Karpas-422 (cell line): ENCODE results near the gene PLA2G4B. TPM values are rescaled to one million over a fixed set of nuclear protein-coding genes. Genes with fewer than 3 reads are reported as not detected.

Experiments
- DNase-seq: peaks from one replicate; pipeline ENCODE4 v3.0.0-alpha.2; 2015
- H2AFZ ChIP-seq: fragments of 200-600 bp; sonication (generic); 2 replicates; pipeline ENCODE4 v1.6.1; 2014; ENCODE audit warnings: antibody characterized with exemption, low read length, mixed read lengths
- H3K27ac ChIP-seq: fragments of 200-600 bp; sonication (generic); 2 replicates; pipeline ENCODE4 v1.5.1; 2014; ENCODE audit warnings: mild to moderate bottlenecking, low read length, moderate library complexity
- H3K27me3 ChIP-seq: fragments of 200-600 bp; sonication (generic); 2 replicates; pipeline ENCODE4 v1.6.1; 2014; ENCODE audit warnings: low read length, mixed read lengths
- H3K36me3 ChIP-seq: fragments of 200-600 bp; sonication (generic); 2 replicates; pipeline ENCODE4 v1.6.1; 2014; ENCODE audit warnings: low read length, mixed read lengths; ENCODE audit not compliant: insufficient read depth
- H3K4me1 ChIP-seq: fragments of 200-600 bp; sonication (generic); 2 replicates; pipeline ENCODE4 v1.6.1; 2014; ENCODE audit warnings: mild to moderate bottlenecking, low read length, mixed read lengths
- H3K4me2 ChIP-seq: fragments of 200-600 bp; sonication (generic); 2 replicates; pipeline ENCODE4 v1.6.1; 2014; ENCODE audit warnings: low read length, low read depth, mild to moderate bottlenecking; ENCODE audit not compliant: poor library complexity, severe bottlenecking
- H3K4me3 ChIP-seq: fragments of 200-600 bp; sonication (generic); 2 replicates; pipeline ENCODE4 v1.5.1; 2014; ENCODE audit warnings: mild to moderate bottlenecking, antibody characterized with exemption, low read length, mixed read lengths
- H3K79me2 ChIP-seq: fragments of 200-600 bp; sonication (generic); 2 replicates; pipeline ENCODE4 v1.6.1; 2014; ENCODE audit warnings: mild to moderate bottlenecking, low read length, mixed read lengths
- H3K9ac ChIP-seq: fragments of 200-600 bp; sonication (generic); 2 replicates; pipeline ENCODE4 v1.6.0; 2014; ENCODE audit warnings: low read length
- H3K9me2 ChIP-seq: fragments of 200-600 bp; sonication (generic), shearing (Covaris generic); replicated peaks from 2 replicates; pipeline ENCODE4 v1.6.0; 2014; ENCODE audit warnings: mild to moderate bottlenecking, low read length, moderate library complexity; ENCODE audit not compliant: insufficient read depth
- H3K9me3 ChIP-seq: fragments of 300-700, 200-600 bp; sonication (generic); 2 replicates; pipeline ENCODE4 v1.6.1; 2014; ENCODE audit warnings: low read length, mixed read lengths
- H4K20me1 ChIP-seq: fragments of 200-600 bp; sonication (generic); 2 replicates; pipeline ENCODE4 v1.6.1; 2014; ENCODE audit warnings: mild to moderate bottlenecking, antibody characterized with exemption, low read length, low read depth; ENCODE audit not compliant: insufficient read depth
- total RNA-seq: library from RNA; depleted of rRNA; stranded (reverse); fragments of >200 nt; shearing (Covaris generic); gene quantifications from 2 replicates; pipeline ENCODE4 v1.2.3, GENCODE V29; 2014; ENCODE audit warnings: low replicate concordance

PLA2G4B gene
- total RNA-seq, 1 experiment from 2014 or later, result 2.2 TPM

DNA sequence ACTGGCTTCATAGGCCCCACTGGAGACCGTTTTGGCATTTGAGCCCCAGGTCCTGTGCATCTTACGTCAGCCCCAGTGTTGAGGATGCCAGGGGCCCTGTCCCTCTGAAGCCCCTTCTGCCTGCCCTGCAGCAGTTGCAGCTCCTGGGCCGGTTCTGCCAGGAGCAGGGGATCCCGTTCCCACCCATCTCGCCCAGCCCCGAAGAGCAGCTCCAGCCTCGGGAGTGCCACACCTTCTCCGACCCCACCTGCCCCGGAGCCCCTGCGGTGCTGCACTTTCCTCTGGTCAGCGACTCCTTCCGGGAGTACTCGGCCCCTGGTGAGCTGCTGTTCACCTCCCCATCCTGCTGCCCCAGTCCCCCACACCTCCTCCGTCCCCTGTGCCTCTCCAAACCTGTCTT is 8.6 kb downstream of the PLA2G4B start:
- Histone ChIP-seq H3K4me3 (no peak overlapping the region), H3K4me1 (no peaks in the 10 kb centered on the region), H4K20me1 (no peaks in the 10 kb centered on the region), H3K9me2 (no peaks in the 10 kb centered on the region), H3K36me3 (no peaks in the 10 kb centered on the region), H3K27ac (no peak overlapping the region), H3K27me3 (no peaks in the 10 kb centered on the region), H3K9me3 (no peaks in the 10 kb centered on the region), H2AFZ (no peak overlapping the region), H3K9ac (no peak overlapping the region), H3K4me2 (no peak overlapping the region), H3K79me2 (no peaks in the 10 kb centered on the region)
- DNase-seq, result no peak

DNA sequence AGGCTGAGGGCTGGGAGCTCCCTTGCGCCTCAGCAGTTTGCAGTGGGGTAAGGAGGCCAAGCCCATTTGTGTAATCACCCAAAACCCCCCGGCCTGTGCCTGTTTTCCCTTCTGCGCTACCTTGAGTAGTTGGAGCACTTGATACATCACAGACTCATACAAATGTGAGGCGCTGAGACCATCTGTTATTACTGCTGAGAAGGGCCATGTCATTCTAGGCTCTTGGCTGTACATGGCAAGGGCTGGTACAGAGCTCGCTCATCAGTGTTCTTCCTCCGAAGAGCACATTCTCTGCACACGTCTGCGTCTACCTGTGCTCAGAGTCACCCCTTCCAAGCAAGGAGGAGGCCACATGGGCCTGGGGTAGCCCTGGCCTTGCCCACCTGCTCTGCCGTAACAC is 9.3 kb downstream of the PLA2G4B start:
- Histone ChIP-seq H3K4me1 (no peaks in the 10 kb centered on the region), H3K9ac (no peak overlapping the region), H3K27ac (no peak overlapping the region), H3K9me3 (no peaks in the 10 kb centered on the region), H2AFZ (no peak overlapping the region), H3K9me2 (no peaks in the 10 kb centered on the region), H3K4me3 (no peak overlapping the region), H4K20me1 (no peaks in the 10 kb centered on the region), H3K36me3 (no peaks in the 10 kb centered on the region), H3K4me2 (no peak overlapping the region), H3K79me2 (no peaks in the 10 kb centered on the region), H3K27me3 (no peaks in the 10 kb centered on the region)
- no peak for DNase-seq

DNA sequence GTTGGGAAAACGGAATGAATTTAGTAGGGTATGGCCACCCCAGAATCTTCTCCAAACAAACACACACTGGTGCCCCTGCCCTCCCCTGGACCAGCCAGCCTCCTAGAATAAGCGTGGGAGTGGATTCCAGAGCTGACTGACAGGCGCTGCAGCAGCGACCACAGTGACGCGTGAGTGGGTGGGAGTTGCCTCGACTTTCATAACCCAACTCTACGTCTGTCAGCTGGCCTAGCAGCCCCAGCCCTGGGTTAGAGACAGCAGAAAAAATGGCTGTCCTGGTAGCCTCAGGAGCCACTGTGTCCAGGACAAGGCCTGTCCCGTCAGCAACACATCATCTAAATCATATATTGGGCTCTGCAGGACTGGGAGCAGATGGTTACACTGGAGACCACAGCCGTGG is 10.0 kb downstream of the PLA2G4B start:
- H2AFZ ChIP-seq, result no peak overlapping the region
- DNase-seq, result no peak
- H3K27ac ChIP-seq, result no peak overlapping the region
- no peaks in the 10 kb centered on the region for H3K36me3 ChIP-seq
- H3K4me3 ChIP-seq, result no peak overlapping the region
- no peaks in the 10 kb centered on the region for H3K4me1 ChIP-seq
- no peaks in the 10 kb centered on the region for H3K79me2 ChIP-seq
- no peak overlapping the region for H3K9ac ChIP-seq
- no peaks in the 10 kb centered on the region for H3K27me3 ChIP-seq
- H3K4me2 ChIP-seq, result no peak overlapping the region
- no peaks in the 10 kb centered on the region for H3K9me3 ChIP-seq
- H4K20me1 ChIP-seq, result no peaks in the 10 kb centered on the region
- H3K9me2 ChIP-seq, result no peaks in the 10 kb centered on the region

DNA sequence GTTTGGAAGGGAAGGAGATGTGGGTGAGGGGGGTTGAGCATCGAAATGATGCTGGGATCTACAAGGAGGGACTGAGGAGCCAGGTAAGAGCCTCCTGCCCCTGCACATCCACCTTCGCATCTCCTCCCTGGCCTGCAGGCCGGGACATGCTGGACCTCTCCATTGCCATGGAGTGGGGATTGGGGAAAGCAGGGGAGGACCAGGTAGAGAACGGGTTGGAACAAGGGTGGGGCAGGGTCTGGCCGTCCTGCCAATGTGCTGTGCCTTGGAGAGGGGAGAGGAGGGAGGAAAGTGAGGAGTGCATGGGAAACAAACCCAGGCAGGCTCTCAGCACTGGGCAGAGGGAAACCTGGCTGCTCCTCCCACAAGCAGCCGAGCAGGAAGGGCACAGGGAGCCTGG is 10.6 kb downstream of the PLA2G4B start:
- Histone ChIP-seq H3K36me3 (no peaks in the 10 kb centered on the region), H3K4me2 (no peak overlapping the region), H3K9me3 (no peaks in the 10 kb centered on the region), H3K27me3 (no peaks in the 10 kb centered on the region), H3K4me1 (no peaks in the 10 kb centered on the region), H4K20me1 (no peaks in the 10 kb centered on the region), H3K79me2 (no peaks in the 10 kb centered on the region), H3K4me3 (no peak overlapping the region), H3K27ac (no peak overlapping the region), H3K9me2 (no peaks in the 10 kb centered on the region), H2AFZ (no peak overlapping the region), H3K9ac (no peak overlapping the region)
- DNase-seq, result no peak

DNA sequence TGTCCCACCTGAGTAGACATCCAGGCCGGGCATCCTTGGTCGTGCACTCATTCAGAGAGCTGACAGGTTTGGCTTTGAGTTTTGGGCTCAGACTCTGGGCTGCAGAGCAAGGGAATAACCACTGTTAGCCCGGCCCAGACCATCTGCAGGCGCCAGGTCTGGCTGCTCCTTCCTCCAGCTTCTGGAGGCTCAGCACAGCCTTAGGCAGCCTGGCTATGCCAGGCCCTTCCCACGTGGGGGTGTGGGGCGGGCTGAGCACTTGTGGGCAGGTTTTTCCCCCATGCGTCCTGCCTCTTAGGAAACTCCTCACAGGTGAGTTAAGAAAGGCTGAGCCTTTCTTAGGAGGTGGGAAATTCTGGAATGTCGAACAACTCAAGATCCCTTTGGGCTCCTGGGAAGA is 11.2 kb downstream of the PLA2G4B start:
- no peak overlapping the region for H2AFZ ChIP-seq
- no peak overlapping the region for H3K9ac ChIP-seq
- no peak overlapping the region for H3K27ac ChIP-seq
- H3K4me3 ChIP-seq, result no peak overlapping the region
- H3K27me3 ChIP-seq, result no peaks in the 10 kb centered on the region
- no peaks in the 10 kb centered on the region for H3K9me3 ChIP-seq
- no peaks in the 10 kb centered on the region for H3K4me1 ChIP-seq
- H3K4me2 ChIP-seq, result no peak overlapping the region
- DNase-seq, result no peak
- no peaks in the 10 kb centered on the region for H3K9me2 ChIP-seq
- H3K36me3 ChIP-seq, result no peaks in the 10 kb centered on the region
- H3K79me2 ChIP-seq, result no peaks in the 10 kb centered on the region
- no peaks in the 10 kb centered on the region for H4K20me1 ChIP-seq

DNA sequence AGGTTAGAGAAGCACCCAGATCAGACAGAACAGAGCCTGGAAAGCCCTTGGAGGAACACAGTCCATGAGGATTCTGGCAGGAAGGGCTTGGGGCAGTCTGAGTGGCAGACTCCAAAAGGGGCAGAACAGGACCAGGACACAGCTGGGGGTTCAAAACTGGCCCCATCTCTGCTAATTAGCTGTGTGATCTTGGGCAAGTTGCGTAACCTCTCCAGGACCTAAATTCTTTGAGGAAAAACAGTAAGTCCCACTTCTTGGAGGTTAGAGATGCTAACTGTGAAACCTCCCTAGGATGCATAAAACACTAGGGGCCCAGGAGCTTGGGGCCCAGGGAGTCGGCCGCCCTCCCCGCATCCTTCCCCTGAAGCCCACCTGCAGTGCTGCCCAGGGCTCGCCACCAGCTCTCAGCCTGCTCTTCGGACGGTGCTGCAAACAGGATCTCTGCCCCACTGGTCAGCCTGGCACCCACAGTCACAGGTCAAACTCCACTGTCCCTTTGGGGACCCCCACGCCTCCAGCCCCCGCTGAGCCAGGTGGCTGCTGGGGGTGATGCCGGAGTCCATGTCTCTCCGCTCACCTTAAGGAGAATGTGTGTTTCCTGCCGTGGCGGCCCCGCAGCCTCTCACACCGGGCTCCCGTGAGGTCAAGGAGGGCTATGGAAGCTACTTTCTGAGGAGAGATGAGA is 12.0 kb downstream of the PLA2G4B start:
- Histone ChIP-seq H4K20me1 (no peaks in the 10 kb centered on the region), H3K9me3 (no peaks in the 10 kb centered on the region), H3K27ac (no peak overlapping the region), H2AFZ (no peak overlapping the region), H3K4me3 (no peak overlapping the region), H3K36me3 (no peaks in the 10 kb centered on the region), H3K4me2 (no peak overlapping the region), H3K4me1 (no peaks in the 10 kb centered on the region), H3K9me2 (no peaks in the 10 kb centered on the region), H3K79me2 (no peaks in the 10 kb centered on the region), H3K9ac (no peak overlapping the region), H3K27me3 (no peaks in the 10 kb centered on the region)
- DNase-seq, result no peak

DNA sequence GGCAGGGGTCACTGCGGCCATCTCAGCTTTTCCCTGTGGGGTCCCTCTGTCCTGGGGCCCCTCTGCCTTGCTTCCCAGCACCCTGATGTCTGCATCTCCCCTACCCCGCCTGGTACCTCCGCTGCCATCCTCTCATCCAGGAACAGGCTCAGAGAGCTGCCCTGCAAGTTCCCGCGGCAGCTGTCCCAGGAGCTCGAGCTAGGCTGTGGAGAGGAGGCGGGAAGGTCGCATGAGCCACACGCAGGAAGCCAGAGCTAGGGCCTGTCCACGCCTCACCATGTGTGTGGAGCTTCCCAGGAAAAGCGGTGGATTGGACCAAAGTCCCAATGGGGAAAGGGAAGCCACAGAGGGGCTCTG is 12.5 kb downstream of the PLA2G4B start:
- no peak for DNase-seq
- H3K9ac ChIP-seq, result no peak overlapping the region
- no peak overlapping the region for H3K27ac ChIP-seq
- no peak overlapping the region for H3K4me3 ChIP-seq
- no peaks in the 10 kb centered on the region for H3K27me3 ChIP-seq
- H2AFZ ChIP-seq, result no peak overlapping the region
- no peak overlapping the region for H3K4me2 ChIP-seq
- no peaks in the 10 kb centered on the region for H3K9me2 ChIP-seq
- H3K4me1 ChIP-seq, result no peaks in the 10 kb centered on the region
- no peaks in the 10 kb centered on the region for H3K79me2 ChIP-seq
- H3K9me3 ChIP-seq, result no peaks in the 10 kb centered on the region
- H3K36me3 ChIP-seq, result no peaks in the 10 kb centered on the region
- no peaks in the 10 kb centered on the region for H4K20me1 ChIP-seq

DNA sequence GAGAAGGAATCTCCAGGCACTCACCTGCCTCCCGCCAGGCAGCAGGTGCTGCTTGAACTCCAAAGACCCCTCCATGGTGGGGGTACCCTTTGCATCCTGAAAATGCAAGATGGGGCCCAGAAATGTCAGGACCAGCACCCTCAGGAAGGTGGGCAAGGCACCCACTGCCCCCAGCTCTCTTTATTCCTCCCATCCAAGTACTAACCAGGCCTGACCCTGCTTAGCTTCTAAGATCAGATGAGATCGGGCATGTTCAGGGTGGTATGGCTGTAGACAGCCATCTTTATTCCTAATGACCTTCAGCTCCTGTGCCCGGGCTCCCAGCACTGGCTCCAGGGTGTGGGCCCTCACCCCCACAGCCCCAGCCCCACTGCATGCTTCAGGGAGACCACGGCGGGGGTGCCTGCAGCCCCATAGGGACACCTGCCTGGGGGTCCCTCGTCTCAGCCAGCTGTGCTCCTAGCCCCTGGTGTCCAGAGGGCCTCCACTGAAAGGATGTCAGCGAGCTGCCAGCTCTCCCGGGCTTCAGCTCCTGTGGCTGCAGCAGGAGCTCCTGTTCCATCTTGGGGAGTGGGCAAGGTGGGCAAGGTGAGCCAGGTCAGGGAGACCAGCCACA is 13.2 kb downstream of the PLA2G4B start:
- H3K36me3 ChIP-seq, result no peaks in the 10 kb centered on the region
- DNase-seq, result peak; percentile 46
- H3K9ac ChIP-seq, result no peak overlapping the region
- no peaks in the 10 kb centered on the region for H3K4me1 ChIP-seq
- no peak overlapping the region for H3K27ac ChIP-seq
- no peaks in the 10 kb centered on the region for H3K79me2 ChIP-seq
- H3K27me3 ChIP-seq, result no peaks in the 10 kb centered on the region
- no peak overlapping the region for H2AFZ ChIP-seq
- H3K9me2 ChIP-seq, result no peaks in the 10 kb centered on the region
- H3K4me2 ChIP-seq, result no peak overlapping the region
- no peak overlapping the region for H3K4me3 ChIP-seq
- no peaks in the 10 kb centered on the region for H4K20me1 ChIP-seq
- H3K9me3 ChIP-seq, result no peaks in the 10 kb centered on the region
